B cell (primary cell): Measurements from ENCODE around the gene MCUB.

Source experiments
- EZH2 ChIP-seq: IDR thresholded peaks from 2 replicates; pipeline ENCODE4 v1.6.1; 2012; ENCODE audit warnings: borderline replicate concordance, low read depth, mild to moderate bottlenecking, moderate library complexity, low read length; ENCODE audit not compliant: insufficient read depth, poor library complexity, severe bottlenecking
- TF ChIP-seq, protein P1 (sequence below): fragments of 200-600 bp; IDR thresholded peaks from one replicate; pipeline ENCODE4 v1.8.0; 2022; ENCODE audit warnings: antibody characterized with exemption, mild to moderate bottlenecking

DNA sequence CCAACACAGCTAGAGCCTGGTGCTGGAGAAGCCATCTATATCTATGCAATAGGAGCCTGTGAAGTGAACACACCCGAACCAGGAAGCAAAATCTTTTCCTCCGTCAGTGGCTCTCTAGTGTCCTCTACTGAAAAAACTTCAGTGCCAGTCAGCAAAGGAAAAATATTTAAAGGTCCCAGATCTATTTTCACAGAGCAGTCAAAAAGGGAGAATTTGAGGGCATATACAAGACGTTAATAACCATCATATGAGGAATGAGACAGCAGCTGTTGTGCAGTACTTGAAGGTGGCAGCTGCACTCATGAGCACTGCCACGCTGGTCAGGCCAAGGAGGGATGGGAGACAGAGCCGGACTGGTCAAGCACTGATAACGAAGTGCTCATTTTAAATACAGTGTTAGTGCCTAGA lies 14.4 kb downstream of the MCUB start:
- TF ChIP-seq, protein P1, sequence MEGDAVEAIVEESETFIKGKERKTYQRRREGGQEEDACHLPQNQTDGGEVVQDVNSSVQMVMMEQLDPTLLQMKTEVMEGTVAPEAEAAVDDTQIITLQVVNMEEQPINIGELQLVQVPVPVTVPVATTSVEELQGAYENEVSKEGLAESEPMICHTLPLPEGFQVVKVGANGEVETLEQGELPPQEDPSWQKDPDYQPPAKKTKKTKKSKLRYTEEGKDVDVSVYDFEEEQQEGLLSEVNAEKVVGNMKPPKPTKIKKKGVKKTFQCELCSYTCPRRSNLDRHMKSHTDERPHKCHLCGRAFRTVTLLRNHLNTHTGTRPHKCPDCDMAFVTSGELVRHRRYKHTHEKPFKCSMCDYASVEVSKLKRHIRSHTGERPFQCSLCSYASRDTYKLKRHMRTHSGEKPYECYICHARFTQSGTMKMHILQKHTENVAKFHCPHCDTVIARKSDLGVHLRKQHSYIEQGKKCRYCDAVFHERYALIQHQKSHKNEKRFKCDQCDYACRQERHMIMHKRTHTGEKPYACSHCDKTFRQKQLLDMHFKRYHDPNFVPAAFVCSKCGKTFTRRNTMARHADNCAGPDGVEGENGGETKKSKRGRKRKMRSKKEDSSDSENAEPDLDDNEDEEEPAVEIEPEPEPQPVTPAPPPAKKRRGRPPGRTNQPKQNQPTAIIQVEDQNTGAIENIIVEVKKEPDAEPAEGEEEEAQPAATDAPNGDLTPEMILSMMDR: no peak
- no peak for TF ChIP-seq EZH2
